ENCODE measurements around the gene PSMA6.
"Not testable (repeated sequence)": the region's sequence is repeated elsewhere in the genome, so short reads cannot be mapped to it uniquely, and the experiment has no call there.

Gene PSMA6

DNA sequence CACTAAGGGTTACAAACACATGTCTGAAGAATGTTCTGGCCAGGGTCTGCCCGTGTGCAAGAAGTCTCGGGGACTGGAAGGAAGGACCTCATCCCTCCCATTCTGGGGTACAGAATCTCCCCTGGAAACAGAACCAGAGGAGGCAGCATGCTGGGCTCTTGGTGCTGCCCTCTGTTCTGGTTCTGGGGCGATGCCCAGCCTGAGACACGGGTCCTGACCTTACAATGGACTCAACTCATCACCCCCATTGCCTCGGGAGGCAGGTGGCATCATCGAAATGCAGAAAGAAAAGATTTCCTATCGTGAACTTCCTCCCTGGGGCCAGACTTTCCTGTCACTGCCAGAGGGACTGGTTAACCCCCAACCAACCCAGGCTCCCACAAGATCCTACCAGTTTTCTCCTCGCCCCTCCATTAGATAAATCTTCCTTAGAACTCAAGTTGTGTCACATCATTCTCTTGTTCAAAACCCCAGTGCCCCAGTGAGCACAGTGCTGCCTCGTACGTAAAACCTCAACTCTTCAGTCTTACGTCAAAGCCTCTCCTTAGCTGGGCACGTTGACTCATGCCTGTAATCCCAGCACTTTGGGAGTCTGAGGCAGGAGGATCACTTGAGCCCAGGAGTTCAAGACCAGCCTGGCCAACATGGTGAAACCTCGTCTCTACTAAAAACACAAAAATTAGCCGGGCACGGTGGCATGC is 52.1 kb downstream of the PSMA6 start:
- DNase-seq (ENCODE audit: low read depth), result no peak

DNA sequence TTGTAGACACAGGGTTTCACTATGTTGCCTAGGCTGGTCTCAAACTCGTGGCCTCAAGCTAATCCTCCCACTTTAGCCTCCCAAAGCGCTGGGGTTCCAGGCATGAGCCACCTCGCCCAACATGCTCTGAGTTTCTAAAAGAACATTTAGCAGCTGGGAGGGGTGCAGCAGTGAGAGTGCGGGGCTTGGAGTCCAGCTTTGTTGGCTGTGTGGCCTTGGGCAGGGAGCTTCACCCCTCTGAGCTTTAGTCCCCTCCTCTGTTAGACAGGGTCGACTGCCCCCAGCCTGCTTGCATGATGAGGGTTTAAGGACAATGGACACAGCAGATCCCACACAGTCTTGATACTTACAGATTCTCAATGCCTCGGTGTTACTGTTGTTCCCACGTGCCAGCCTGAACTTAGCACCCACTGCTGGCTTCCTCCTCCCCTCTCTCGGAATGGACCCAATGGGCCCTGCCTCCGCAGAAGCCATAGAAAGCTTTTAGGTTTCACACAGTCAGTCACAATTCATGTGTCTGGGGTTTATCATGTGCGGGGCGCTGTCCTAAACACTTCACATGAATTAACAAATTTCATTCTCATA is 54.6 kb downstream of the PSMA6 start:
- no peak for DNase-seq (ENCODE audit: low read depth)

DNA sequence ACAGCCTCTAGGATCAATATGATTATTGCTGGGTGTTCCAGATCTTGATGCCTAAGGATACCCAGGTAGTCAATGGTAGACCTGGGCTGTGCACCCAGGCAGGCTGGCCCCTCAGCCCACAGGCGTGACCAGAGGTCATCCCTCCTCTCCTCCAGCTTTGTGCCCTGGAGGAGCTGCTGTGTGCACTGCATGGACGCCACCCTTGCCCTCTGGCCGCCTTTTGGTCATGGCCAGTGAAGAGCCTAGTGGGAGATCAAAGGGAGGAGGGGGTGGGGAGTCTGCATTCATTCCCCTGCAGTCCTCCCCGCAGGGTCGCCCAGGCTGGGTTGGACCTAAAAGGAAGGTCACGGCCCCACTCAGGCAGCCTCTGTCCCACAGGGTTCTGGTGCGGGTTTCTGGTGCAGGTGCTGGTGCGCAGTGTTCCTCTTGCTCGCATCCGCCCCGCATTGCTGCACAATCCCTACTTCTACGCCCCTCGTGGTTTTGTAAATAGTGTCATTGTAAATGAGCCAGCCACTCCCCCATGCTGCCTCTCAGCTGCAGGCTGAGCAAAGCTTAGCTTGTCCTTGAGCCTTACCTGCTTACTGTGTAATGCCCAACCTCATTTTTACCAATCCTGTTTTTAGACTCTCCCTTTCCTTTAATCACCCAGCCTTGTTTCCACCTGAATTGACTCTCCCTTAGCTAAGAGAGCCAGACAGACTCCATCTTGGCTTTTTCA is 55.3 kb downstream of the PSMA6 start:
- no peak for DNase-seq (ENCODE audit: low read depth)

DNA sequence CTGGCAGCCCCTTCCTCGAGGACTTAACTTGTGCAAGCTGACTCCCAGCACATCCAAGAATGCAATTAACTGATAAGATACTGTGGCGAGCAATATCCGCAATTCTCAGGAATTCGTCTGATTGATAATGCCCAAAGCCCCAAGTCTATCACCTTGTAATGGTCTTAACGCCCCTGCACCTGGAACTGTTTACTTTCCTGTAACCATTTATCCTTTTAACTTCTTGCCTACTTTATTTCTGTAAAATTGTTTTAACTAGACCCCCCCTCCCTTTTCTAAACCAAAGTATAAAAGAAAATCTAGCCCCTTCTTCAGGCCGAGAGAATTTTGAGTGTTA is 55.8 kb downstream of the PSMA6 start:
- DNase-seq (ENCODE audit: low read depth), result not testable (repeated sequence)

DNA sequence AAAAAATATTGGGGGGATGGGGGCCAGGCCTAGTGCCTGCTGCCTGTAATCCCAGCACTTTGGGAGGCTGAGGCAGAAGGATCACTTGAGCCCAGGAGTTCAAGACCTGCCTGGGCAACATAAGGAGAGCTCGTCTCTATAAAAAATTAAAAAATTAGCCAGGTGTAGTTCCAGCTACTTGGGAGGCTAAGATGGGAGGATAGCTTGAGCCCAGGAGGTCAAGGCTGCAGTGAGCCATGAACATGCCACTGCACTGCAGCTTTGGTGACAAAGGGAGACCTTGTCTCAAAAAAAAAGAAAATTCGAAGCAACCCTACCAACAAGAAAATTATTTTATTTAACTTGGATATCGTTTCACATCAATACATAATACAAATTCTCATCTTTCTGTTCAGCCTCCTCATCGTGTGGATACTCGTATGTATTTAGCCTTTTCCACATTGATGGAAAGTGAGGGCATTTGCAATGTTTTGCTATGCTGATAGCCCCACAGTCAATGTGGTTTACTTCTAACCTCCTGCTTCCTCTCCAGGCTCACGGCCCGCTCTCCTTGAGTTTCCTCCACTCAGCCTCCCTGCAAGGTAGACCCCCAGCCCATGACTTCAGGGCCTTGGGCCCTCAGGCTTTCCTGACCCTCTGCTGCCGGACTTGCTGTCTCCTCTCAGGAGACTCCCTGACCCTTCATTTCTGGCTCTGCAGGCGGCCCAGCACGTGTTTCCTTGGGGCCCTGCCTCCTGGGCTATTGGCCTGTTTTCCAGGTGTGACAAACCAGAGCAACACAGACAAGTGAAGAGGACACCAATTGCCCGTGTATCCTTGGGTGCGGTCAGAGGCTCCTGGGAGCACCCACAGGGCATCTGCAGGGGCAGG is 57.5 kb downstream of the PSMA6 start:
- no peak for DNase-seq (ENCODE audit: low read depth)

DNA sequence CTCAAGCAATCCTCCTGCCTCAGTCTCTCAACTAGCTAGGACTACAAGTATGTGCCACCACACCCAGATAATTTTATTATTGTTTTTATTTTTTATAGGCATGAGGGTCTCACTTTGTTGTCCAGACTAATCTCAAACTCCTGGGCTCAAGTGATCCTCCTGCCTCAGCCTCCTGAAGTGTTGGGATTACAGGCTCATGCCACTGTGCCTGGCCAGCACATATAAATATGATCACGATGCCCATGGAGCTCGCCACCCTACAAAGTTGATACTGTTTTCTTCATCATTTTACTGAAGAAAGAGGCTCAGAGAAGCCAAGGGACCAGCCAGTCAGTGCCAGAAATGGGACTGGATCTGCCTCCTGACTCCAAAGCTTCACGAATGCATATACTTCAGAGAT is 59.3 kb downstream of the PSMA6 start:
- DNase-seq (ENCODE audit: low read depth), result no peak

DNA sequence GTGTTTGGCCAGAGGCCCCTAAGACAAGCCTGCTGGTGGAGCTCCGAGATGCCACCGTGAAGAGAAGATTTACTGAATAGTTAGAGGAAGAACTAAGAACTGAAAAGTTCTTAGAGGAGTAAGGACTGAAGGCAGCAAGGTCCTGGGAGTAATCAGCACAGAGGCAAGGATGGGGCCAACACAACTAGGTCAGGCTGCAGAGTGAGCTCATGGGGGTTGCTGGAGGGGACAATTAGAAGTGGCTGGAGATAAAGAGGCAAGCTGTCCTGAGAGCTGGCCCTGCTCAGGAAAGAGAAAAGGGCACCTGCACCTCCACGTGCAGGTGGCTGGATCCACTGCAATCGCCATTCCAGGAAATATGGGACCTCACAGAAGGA is 59.7 kb downstream of the PSMA6 start:
- no peak for DNase-seq (ENCODE audit: low read depth)

DNA sequence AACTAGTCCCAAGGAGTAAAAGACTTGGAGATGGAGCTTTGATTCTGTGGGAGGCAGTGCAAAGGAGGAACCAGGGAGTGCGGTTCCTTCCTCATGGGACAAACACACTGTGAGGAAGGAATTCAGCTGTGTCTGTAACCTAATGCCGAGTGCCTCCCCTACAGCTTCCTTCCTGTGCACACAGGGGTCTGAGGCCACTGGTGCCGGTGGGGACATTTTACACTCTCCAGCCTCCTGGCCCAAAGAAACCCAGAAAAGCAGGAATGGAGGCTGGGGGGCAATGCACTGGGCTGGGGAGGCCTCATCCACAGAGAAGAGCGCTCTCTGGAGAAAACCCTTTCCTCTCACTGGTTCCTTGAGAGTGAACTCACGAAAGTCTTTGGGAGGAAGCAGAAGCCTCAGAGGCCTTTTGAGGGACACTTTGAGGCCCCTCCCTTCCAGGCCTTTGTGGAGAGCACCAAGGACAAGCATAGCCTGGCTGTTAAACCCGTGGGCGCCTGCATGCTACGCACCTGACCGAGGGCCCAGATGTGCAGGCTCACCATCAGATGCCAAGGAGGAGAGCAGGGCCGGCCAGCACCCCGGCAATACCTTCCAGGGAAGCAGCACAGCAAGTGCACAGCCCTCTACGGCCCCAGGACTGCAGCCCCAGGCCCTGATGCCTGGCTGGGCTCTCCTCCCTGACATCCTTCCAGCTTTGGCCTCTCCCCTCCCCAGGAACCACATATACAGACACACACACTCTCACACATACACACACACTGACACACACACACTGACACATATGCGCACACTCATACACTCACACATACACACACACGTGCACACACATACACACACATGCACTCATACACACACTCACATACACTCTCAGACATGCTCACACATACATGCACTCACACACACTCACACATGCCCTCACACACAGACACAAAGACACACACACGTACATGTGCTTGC is 60.4 kb downstream of the PSMA6 start:
- no peak for DNase-seq (ENCODE audit: low read depth)

DNA sequence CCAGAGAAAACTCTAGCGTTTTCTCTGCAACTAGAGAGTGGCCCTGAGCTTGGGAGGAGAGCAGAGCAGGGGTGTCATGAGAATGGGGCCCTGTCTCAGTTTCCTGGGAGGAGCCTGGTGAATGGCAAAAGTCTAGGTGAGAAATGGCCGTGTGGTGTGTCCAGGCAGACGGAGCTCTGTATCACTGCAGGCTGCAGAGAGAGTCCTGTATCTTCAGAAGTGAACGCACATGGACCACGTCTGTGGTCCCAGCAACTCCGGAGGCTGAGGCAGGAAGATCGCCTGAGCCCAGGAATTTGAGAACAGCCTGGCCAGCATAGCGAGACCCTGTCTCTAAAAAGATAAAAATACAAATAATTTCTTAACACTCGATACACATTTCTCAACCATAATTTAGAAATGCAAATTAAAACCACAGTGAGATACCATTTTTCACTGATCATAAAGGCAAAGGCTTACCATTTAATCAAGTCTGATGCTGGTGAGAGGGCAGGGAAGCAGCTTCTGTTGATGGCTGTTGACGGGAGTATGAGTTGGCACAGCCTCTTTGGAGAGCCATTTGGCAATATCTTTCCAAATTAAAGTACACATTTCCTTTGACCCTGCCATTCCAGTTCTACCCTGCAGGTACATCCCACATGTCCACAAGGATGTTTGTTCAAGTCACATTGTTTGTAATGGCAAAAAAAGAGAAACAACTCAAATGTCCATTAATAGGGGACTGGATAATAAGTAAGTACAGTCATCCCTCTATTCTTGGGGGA is 61.4 kb downstream of the PSMA6 start:
- DNase-seq (ENCODE audit: low read depth), result no peak

DNA sequence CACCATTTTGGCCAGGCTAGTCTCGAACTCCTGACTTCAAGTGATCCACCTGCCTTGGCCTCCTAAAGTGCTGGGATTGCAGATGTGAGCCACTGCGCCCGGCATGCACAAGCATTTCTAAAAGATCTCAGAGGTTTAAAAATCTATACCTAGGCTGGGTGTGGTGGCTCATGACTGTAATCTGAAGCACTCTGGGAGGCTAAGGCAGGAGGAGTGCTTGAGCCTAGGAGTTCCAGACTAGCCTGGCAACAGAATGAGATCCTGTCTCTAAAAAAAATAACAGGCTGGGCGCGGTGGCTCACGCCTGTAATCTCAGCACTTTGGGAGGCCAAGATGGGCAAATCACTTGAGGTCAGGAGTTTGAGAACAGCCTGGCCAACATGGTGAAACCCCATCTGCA is 63.1 kb downstream of the PSMA6 start:
- not testable (repeated sequence) for DNase-seq (ENCODE audit: low read depth)

DNA sequence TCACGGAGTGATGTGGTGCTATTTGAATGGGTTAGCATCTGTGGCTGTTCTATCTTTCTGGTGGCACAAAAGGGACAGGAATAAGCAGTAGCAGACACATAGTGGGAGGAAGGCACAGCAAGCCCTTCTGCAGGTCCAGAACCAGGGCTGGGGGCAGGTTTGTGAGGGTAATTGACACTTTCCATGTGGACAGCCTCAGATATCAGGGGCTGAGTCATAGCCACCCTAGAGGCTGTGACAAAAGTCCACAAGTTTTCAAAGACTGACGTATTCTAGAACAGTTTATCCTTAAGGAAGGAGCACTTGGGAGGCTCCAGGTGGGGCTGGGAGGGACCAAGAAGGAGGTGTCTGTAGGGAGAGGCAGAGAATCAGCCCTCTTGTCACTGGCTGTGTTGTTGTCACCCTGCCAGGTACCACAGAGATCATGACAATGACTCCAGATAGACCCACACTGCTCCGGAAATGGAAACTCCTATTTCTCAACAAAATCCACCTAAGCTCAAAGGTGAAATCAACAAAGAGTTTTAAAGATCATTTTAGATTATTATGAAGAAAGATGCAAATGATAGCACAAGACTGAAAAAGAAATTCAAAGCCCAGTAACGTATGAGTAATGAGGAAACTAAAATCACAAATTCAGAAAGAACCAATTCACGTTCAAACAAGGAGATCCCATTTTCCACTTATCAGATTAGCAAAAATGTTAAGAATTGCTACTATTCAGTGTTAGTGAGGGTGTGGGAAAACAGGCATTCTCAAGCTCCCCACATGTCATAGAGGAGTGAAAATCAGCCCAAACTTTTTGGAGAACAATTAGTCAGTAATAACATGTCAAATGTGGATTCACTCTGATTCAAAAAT is 64.0 kb downstream of the PSMA6 start:
- no peak for DNase-seq (ENCODE audit: low read depth)

DNA sequence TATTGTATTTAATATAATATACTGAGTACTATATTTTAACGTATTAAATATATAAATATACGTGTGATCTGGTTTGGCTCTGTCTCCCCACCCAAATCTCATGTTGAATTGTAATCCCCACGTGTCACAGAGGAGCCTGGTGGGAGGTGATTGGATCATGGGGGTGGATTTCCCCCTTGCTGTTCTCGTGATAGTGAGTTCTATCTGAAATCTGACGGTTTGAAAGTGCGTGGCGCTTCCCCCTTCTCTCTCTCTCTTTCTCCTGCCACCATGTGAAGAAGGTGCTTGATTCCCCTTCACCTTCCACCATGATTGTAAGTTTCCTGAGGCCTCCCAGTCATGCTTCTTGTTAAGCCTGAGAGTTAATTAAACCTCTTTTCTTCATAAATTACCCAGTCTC is 67.5 kb downstream of the PSMA6 start:
- not testable (repeated sequence) for DNase-seq (ENCODE audit: low read depth)

DNA sequence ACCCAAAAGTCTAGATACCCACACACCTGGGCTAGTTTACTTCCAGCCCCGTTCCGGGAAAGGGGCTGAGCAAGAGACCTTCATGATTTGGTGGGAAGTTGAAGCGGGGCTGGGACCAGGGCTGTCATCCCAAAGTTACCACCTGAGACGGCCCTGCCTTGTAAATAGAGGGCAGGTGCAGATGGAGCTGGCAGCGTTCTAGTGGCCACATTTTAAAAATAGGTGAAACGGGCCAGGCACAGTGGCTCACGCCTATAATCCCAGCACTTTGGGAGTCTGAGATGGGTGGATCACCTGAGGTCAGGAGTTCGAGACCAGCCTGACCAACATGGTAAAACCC is 68.9 kb downstream of the PSMA6 start:
- no peak for DNase-seq (ENCODE audit: low read depth)

DNA sequence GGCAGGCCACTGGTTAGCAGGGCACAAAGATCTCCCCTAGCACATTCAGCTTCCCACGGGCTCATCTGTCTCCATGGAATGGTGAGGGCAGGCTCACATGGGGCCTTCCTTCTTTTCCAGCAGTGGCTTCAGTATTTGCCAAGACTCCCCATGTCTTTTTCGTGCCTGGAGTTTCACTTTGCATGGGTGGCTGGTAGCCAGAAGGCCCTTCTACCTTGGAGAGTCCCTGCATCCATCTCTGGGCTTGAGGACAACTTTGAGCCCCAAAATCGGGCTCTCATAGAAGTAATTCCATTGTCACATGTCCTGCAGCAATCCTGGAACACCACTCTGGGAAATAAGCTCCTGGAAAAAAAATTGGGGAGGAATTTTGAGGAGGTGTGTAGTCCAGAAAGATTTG is 70.3 kb downstream of the PSMA6 start:
- DNase-seq (ENCODE audit: low read depth), result no peak

DNA sequence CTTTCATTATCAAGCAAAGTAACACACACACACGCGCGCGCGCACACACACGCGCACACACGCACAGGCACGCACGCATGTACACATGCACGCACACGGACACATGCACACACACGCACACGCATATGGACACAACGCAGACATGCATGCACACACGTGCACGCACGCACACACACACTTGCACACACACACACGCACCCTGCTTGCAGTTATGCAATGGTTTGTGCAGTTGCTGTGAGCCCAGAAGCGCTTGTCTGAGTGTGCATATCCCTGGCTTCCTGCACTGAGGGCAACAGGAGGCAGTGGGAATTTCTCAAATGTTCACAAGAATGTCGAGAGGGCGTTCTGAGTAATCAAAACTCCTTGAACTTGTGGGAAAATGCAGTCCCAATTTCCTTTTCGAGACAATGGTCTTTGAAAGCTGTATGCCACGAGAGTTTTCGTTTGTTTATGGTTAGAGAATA is 70.8 kb downstream of the PSMA6 start:
- no peak for DNase-seq (ENCODE audit: low read depth)

DNA sequence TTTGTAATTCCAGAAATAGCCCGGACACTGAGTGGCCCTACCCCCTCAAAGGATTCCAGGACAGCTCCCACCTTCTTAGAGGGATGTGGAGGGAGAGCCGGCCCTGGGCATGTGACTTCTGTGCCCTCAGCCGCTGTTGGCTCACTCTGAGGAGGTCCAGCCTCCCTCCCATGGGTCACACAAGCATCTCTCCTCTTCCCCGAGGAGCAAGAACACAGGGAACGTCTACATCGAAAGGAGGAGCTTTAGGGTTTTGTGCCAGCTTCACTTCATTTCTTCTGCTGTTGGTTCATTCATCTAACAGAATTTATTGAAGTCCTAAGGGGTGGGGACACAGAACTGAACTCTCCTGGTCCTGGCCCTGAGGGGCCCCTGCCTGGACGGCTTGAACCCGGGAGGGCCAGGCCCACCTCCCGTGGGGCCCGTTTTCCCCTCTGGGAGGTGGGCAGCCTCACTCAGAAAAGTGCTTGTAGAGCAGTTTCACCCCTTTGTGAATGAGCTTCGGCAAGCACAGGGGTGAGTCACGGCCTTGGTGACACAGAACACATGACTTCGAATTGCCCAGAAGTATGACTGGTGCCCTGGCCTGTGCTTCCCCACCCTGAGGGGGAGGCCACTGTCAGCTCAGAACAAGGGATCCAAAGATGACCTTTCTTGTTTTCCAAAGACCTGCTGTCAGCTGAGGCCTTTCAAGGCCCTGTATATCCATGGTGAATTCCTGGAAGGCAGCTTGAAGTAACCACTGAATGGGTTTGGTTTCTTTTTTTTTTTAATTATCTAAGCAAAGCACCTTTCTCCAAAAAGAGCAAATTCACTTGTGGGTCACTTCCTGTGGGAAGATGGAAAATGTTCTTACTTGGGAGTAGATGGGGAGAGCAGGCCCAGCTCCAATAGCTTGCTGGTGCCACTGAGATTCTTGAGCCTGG is 73.2 kb downstream of the PSMA6 start:
- no peak for DNase-seq (ENCODE audit: low read depth)

DNA sequence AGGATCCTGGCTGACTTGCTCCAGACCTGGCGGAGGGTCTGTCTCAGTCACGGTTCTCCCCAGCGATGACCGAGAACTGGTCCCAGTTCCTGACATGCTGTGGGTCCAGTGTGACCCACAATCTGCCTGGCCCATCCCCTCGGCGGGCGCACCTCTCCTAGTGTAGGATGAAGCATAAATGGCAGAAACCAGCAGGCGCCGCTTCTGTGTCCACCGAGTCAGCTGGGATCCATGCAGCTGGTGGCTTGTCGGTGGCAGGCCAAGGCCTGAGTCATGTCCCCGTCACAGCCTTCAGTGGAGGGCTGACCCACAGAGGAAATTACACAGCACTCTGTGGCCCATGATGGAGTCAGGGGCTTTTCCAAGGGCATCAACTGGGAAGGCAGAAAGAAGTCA is 73.9 kb downstream of the PSMA6 start:
- no peak for DNase-seq (ENCODE audit: low read depth)

DNA sequence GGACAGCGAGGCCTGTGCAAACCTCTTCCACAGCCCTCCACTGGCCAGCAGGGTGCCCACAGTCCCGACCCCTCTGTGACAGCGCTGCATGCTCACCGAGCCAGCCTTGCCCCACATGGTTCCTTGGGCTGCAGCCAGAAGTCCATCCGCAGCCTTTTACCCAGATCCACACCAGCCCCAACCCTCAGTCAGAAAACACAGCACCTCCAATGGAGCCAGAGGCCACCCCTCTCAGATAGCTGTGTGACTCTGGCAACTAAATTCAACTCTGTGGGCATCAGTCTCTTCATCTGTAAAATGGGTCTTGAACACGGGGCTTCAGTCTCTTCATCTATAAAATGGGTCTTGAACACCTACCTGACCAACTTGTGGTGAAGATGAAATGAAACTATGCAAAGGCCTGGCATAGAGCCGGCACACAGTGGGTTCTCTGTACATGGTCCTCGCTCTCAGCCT is 74.4 kb downstream of the PSMA6 start:
- DNase-seq (ENCODE audit: low read depth), result no peak

DNA sequence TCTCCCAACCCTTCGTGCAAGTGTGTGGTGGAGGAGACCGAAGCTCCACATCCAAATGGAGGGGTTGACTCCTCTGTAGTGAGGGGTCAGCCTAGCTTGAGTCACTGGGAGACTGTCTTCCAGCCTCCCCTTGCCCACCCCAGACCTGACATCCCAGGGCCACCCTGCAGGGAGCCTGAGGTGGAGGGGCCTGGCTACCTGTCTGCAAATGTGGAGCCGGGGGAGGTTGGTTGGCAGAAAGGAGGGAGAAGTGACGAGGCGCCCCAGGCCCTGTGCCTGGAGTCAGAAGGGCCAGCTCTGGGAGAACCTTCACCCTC is 74.8 kb downstream of the PSMA6 start:
- DNase-seq (ENCODE audit: low read depth), result no peak
